ENCODE results near the gene TNFRSF21. TPM values are rescaled to one million over a fixed set of nuclear protein-coding genes. Genes with fewer than 3 reads are reported as not detected.

Gene TNFRSF21
- total RNA-seq, 1 experiment from 2014 or later: 106 TPM

DNA sequence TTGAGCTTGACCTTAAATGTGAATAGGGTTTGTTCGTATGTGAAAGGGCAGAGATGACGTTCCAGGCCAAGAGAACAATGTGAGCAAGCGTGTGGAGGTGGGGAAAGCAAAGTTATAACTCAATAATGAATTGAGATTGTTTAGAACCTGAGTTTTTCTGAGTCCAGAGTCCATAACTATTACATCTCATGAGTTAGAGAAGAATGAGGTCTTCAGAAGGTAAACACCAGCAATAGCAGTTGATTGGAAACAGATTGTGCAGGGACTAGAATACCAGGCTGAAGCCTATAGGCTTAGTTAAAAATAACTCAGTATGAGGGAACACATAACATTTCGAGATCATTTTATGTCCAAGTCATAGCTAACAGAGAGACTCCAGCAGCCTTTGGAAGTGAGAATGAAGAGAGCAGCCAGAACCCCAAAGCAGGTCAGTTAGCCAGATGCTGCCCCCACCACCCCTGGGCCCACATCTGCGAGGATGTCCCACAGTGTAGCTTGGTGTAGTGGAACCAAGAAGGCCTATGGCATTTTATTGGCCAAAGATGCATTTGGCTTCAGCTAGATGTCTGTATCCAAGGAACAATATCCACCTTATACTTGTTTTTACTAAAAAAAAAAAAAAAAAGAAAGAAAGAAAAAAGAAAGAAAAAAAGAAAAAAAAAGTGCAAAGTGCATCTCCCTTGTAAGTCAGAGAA, 121.7 kb downstream of the TNFRSF21 start:
- POLR2A ChIA-PET (ENCODE audit: unreplicated experiment): no interaction called here
- H4K20me1 ChIP-seq (ENCODE audit: low read length): no peaks in the 10 kb centered on the region
- H3K79me2 ChIP-seq (ENCODE audit: low read length): no peaks in the 10 kb centered on the region
- no peaks in the 10 kb centered on the region for H3K27me3 ChIP-seq (ENCODE audit: low read length)
- no peaks in the 10 kb centered on the region for H3K36me3 ChIP-seq (ENCODE audit: low read depth, low read length)
- DNase-seq (peak; percentile 22), ATAC-seq (peak; percentile 39)
- peak overlapping the region; percentile 47 for H3K9ac ChIP-seq (ENCODE audit: low read length)
- no TSS peak for BruUV-seq (replicated peaks)
- H3F3A ChIP-seq (ENCODE audit: low read length, unreplicated experiment): no peaks in the 10 kb centered on the region
- TF ChIP-seq EZH2phosphoT487 (IDR thresholded peaks at IDR 0.05; ENCODE audit: borderline replicate concordance, low read length) (no peak), EZH2 (IDR thresholded peaks at IDR 0.05; ENCODE audit: low read length, unreplicated experiment) (no peak)
- TF ChIP-seq, protein P1, sequence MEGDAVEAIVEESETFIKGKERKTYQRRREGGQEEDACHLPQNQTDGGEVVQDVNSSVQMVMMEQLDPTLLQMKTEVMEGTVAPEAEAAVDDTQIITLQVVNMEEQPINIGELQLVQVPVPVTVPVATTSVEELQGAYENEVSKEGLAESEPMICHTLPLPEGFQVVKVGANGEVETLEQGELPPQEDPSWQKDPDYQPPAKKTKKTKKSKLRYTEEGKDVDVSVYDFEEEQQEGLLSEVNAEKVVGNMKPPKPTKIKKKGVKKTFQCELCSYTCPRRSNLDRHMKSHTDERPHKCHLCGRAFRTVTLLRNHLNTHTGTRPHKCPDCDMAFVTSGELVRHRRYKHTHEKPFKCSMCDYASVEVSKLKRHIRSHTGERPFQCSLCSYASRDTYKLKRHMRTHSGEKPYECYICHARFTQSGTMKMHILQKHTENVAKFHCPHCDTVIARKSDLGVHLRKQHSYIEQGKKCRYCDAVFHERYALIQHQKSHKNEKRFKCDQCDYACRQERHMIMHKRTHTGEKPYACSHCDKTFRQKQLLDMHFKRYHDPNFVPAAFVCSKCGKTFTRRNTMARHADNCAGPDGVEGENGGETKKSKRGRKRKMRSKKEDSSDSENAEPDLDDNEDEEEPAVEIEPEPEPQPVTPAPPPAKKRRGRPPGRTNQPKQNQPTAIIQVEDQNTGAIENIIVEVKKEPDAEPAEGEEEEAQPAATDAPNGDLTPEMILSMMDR (conservative IDR thresholded peaks at IDR 0.05; ENCODE audit: low read depth, low read length): no peak
- intact Hi-C loops (cut with micrococcal nuclease): loop anchor here (1.0 to 10.0 kb wide), 5 partner anchors 13 to 119 kb away; no protein-coding TSS in a partner anchor
- H3K9me3 ChIP-seq (ENCODE audit: low read length): no peaks in the 10 kb centered on the region
- H3K4me2 ChIP-seq (ENCODE audit: low read length): peak overlapping the region; percentile 58
- H2AFZ ChIP-seq (ENCODE audit: low read length): no peak overlapping the region
- H3K4me3 ChIP-seq (ENCODE audit: low read length): no peak overlapping the region
- peak overlapping the region; percentile 80 for H3K27ac ChIP-seq (ENCODE audit: low read length)
- peaks cover 38% of the 10 kb centered on the region for H3K4me1 ChIP-seq (ENCODE audit: insufficient read depth, low read length)
- CTCF ChIA-PET: interaction anchor here (0.9 kb wide), 1 partner anchor 20 kb away, joined by 3 read pairs; no protein-coding TSS in a partner anchor
- H3K9me2 ChIP-seq (replicated peaks; ENCODE audit: low read length): no peaks in the 10 kb centered on the region

DNA sequence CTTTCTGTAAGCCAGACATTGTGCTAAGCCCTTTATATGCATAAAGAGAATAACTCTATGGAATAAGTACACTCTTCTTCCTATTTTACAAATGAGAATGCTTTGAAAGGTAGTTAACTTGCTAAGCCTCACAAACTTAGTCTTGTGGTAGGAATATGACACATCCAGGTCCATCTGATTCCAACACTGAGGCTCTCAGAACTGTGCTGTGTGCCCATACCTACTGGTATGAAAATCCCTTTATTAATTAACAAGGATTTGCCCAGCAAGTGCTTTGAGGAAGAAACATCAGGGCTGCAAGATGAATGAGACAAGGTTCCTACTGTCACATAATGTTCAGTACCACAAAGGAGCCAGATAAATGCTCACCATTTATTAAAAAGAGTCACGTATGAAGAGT, 122.6 kb downstream of the TNFRSF21 start:
- POLR2A ChIA-PET (ENCODE audit: unreplicated experiment): no interaction called here
- H2AFZ ChIP-seq (ENCODE audit: low read length): no peak overlapping the region
- H3K4me3 ChIP-seq (ENCODE audit: low read length): no peak overlapping the region
- CTCF ChIA-PET: no interaction called here
- H3K9me3 ChIP-seq (ENCODE audit: low read length): no peaks in the 10 kb centered on the region
- H3K9me2 ChIP-seq (replicated peaks; ENCODE audit: low read length): no peaks in the 10 kb centered on the region
- 0 out of 2 replicates have a peak overlapping the region, but pooled peaks have one; percentile 4 for H3K4me2 ChIP-seq (ENCODE audit: low read length)
- H3K9ac ChIP-seq (ENCODE audit: low read length): no peak overlapping the region
- peaks cover 47% of the 10 kb centered on the region for H3K4me1 ChIP-seq (ENCODE audit: insufficient read depth, low read length)
- DNase-seq (no peak), ATAC-seq (peak; percentile 7; the same call in 1 of the 2 replicates)
- no peaks in the 10 kb centered on the region for H4K20me1 ChIP-seq (ENCODE audit: low read length)
- H3F3A ChIP-seq (ENCODE audit: low read length, unreplicated experiment): no peaks in the 10 kb centered on the region
- no peaks in the 10 kb centered on the region for H3K27me3 ChIP-seq (ENCODE audit: low read length)
- H3K79me2 ChIP-seq (ENCODE audit: low read length): no peaks in the 10 kb centered on the region
- no TSS peak for BruUV-seq (replicated peaks)
- peak overlapping the region; percentile 80 for H3K27ac ChIP-seq (ENCODE audit: low read length)
- intact Hi-C loops (cut with micrococcal nuclease): loop anchor here (5.0 to 10.0 kb wide), 2 partner anchors 58 to 90 kb away; no protein-coding TSS in a partner anchor
- H3K36me3 ChIP-seq (ENCODE audit: low read depth, low read length): no peaks in the 10 kb centered on the region
- TF ChIP-seq, protein P1 (conservative IDR thresholded peaks at IDR 0.05; ENCODE audit: low read depth, low read length): no peak
- TF ChIP-seq EZH2 (IDR thresholded peaks at IDR 0.05; ENCODE audit: low read length, unreplicated experiment) (no peak), EZH2phosphoT487 (IDR thresholded peaks at IDR 0.05; ENCODE audit: borderline replicate concordance, low read length) (no peak)
